Measurements from ENCODE around the gene ADGRF4.

The ADGRF4 gene

GRCh38 chr6:47681201-47681990, 17.0 kb upstream of the ADGRF4 start:
- Histone ChIP-seq H3K27me3 (no peaks in the 10 kb centered on the region), H3K4me3 (no peak overlapping the region), H3K36me3 (no peaks in the 10 kb centered on the region), H3K4me1 (no peaks in the 10 kb centered on the region), H3K4me2 (no peak overlapping the region), H3K9ac (no peak overlapping the region), H4K20me1 (no peaks in the 10 kb centered on the region), H3K9me3 (no peaks in the 10 kb centered on the region), H3K27ac (no peak overlapping the region)
- TF ChIP-seq Cebpa-rat (IDR thresholded peaks at IDR 0.05) = no peak

GRCh38 chr6:47686411-47686810, 12.0 kb upstream of the ADGRF4 start:
- H3K27me3 ChIP-seq = no peaks in the 10 kb centered on the region
- H4K20me1 ChIP-seq = no peaks in the 10 kb centered on the region
- H3K27ac ChIP-seq = no peak overlapping the region
- no peak for TF ChIP-seq Cebpa-rat (IDR thresholded peaks at IDR 0.05)
- no peak overlapping the region for H3K9ac ChIP-seq
- no peaks in the 10 kb centered on the region for H3K9me3 ChIP-seq
- no peaks in the 10 kb centered on the region for H3K36me3 ChIP-seq
- H3K4me1 ChIP-seq = no peaks in the 10 kb centered on the region
- H3K4me2 ChIP-seq = no peak overlapping the region
- H3K4me3 ChIP-seq = no peak overlapping the region

- Histone ChIP-seq H3K4me2 (no peak overlapping the region), H4K20me1 (no peaks in the 10 kb centered on the region), H3K9me3 (no peaks in the 10 kb centered on the region), H3K27me3 (no peaks in the 10 kb centered on the region), H3K27ac (no peak overlapping the region), H3K4me3 (no peak overlapping the region), H3K9ac (no peak overlapping the region), H3K36me3 (no peaks in the 10 kb centered on the region), H3K4me1 (no peaks in the 10 kb centered on the region)
- TF ChIP-seq Cebpa-rat (IDR thresholded peaks at IDR 0.05) = no peak
Measured at GRCh38 chr6:47687432-47687831, 10.9 kb upstream of the ADGRF4 start.

- H3K27ac ChIP-seq = no peak overlapping the region
- no peak overlapping the region for H3K9ac ChIP-seq
- no peaks in the 10 kb centered on the region for H3K27me3 ChIP-seq
- no peak for TF ChIP-seq Cebpa-rat (IDR thresholded peaks at IDR 0.05)
- H3K9me3 ChIP-seq = no peaks in the 10 kb centered on the region
- no peak overlapping the region for H3K4me3 ChIP-seq
- H4K20me1 ChIP-seq = no peaks in the 10 kb centered on the region
- H3K36me3 ChIP-seq = no peaks in the 10 kb centered on the region
- no peak overlapping the region for H3K4me2 ChIP-seq
- no peaks in the 10 kb centered on the region for H3K4me1 ChIP-seq
Measured at GRCh38 chr6:47690214-47690613, 8.2 kb upstream of the ADGRF4 start.

- H3K9me3 ChIP-seq = no peaks in the 10 kb centered on the region
- no peak for TF ChIP-seq Cebpa-rat (IDR thresholded peaks at IDR 0.05)
- H3K4me2 ChIP-seq = no peak overlapping the region
- H3K27me3 ChIP-seq = no peaks in the 10 kb centered on the region
- no peaks in the 10 kb centered on the region for H3K36me3 ChIP-seq
- no peaks in the 10 kb centered on the region for H3K4me1 ChIP-seq
- no peak overlapping the region for H3K9ac ChIP-seq
- no peak overlapping the region for H3K27ac ChIP-seq
- no peak overlapping the region for H3K4me3 ChIP-seq
- no peaks in the 10 kb centered on the region for H4K20me1 ChIP-seq
Measured at GRCh38 chr6:47690791-47691190, 7.6 kb upstream of the ADGRF4 start.

GRCh38 chr6:47697925-47698324, 455 bp upstream of the ADGRF4 start:
- Histone ChIP-seq H3K27ac (no peak overlapping the region), H3K4me2 (no peak overlapping the region)
- no peak for TF ChIP-seq Cebpa-rat (IDR thresholded peaks at IDR 0.05)

GRCh38 chr6:47700053-47700452, 1.7 kb downstream of the ADGRF4 start:
- H3K4me1 ChIP-seq = no peaks in the 10 kb centered on the region
- no peak overlapping the region for H3K9ac ChIP-seq
- H3K9me3 ChIP-seq = no peaks in the 10 kb centered on the region
- no peaks in the 10 kb centered on the region for H3K27me3 ChIP-seq
- H3K27ac ChIP-seq = no peak overlapping the region
- H3K4me3 ChIP-seq = no peak overlapping the region
- TF ChIP-seq Cebpa-rat (IDR thresholded peaks at IDR 0.05) = no peak
- no peak overlapping the region for H3K4me2 ChIP-seq
- no peaks in the 10 kb centered on the region for H3K36me3 ChIP-seq
- no peaks in the 10 kb centered on the region for H4K20me1 ChIP-seq

More at GRCh38 chr6:47697925-47698324, 455 bp upstream of the ADGRF4 start:
- Histone ChIP-seq H3K9ac (no peak overlapping the region), H3K27me3 (no peaks in the 10 kb centered on the region), H3K4me3 (no peak overlapping the region), H4K20me1 (no peaks in the 10 kb centered on the region), H3K36me3 (no peaks in the 10 kb centered on the region), H3K4me1 (no peaks in the 10 kb centered on the region), H3K9me3 (no peaks in the 10 kb centered on the region)

GRCh38 chr6:47700596-47700995, 2.2 kb downstream of the ADGRF4 start:
- Histone ChIP-seq H3K4me2 (no peak overlapping the region), H3K9ac (no peak overlapping the region), H4K20me1 (no peaks in the 10 kb centered on the region), H3K9me3 (no peaks in the 10 kb centered on the region), H3K36me3 (no peaks in the 10 kb centered on the region), H3K4me1 (no peaks in the 10 kb centered on the region), H3K4me3 (no peak overlapping the region), H3K27ac (no peak overlapping the region), H3K27me3 (no peaks in the 10 kb centered on the region)
- no peak for TF ChIP-seq Cebpa-rat (IDR thresholded peaks at IDR 0.05)

- Histone ChIP-seq H3K36me3 (no peaks in the 10 kb centered on the region), H4K20me1 (no peaks in the 10 kb centered on the region), H3K4me2 (no peak overlapping the region), H3K4me3 (no peak overlapping the region), H3K9ac (no peak overlapping the region), H3K27ac (no peak overlapping the region), H3K9me3 (no peaks in the 10 kb centered on the region), H3K27me3 (no peaks in the 10 kb centered on the region), H3K4me1 (no peaks in the 10 kb centered on the region)
- no peak for TF ChIP-seq Cebpa-rat (IDR thresholded peaks at IDR 0.05)
Measured at GRCh38 chr6:47701363-47701762, 3.0 kb downstream of the ADGRF4 start.

- no peaks in the 10 kb centered on the region for H3K36me3 ChIP-seq
- no peak overlapping the region for H3K9ac ChIP-seq
- no peak overlapping the region for H3K4me2 ChIP-seq
- H3K4me1 ChIP-seq = no peaks in the 10 kb centered on the region
- no peaks in the 10 kb centered on the region for H4K20me1 ChIP-seq
- no peak overlapping the region for H3K27ac ChIP-seq
- H3K4me3 ChIP-seq = no peak overlapping the region
- TF ChIP-seq Cebpa-rat (IDR thresholded peaks at IDR 0.05) = no peak
- H3K9me3 ChIP-seq = no peaks in the 10 kb centered on the region
- no peaks in the 10 kb centered on the region for H3K27me3 ChIP-seq
Measured at GRCh38 chr6:47709160-47709559, 10.8 kb downstream of the ADGRF4 start.

GRCh38 chr6:47710295-47710694, 11.9 kb downstream of the ADGRF4 start:
- no peaks in the 10 kb centered on the region for H3K27me3 ChIP-seq
- H3K27ac ChIP-seq = no peak overlapping the region
- no peak overlapping the region for H3K9ac ChIP-seq
- no peaks in the 10 kb centered on the region for H4K20me1 ChIP-seq
- TF ChIP-seq Cebpa-rat (IDR thresholded peaks at IDR 0.05) = no peak
- H3K4me2 ChIP-seq = no peak overlapping the region
- no peaks in the 10 kb centered on the region for H3K9me3 ChIP-seq
- no peaks in the 10 kb centered on the region for H3K36me3 ChIP-seq
- no peaks in the 10 kb centered on the region for H3K4me1 ChIP-seq
- H3K4me3 ChIP-seq = no peak overlapping the region
